ENCODE results near the gene HECW1. TPM values are rescaled to one million over a fixed set of nuclear protein-coding genes. Genes with fewer than 3 reads are reported as not detected.

HECW1 gene
- total and polyA plus RNA-seq, 2 experiments from 2014 or later: 11.0 to 21.8 TPM

DNA sequence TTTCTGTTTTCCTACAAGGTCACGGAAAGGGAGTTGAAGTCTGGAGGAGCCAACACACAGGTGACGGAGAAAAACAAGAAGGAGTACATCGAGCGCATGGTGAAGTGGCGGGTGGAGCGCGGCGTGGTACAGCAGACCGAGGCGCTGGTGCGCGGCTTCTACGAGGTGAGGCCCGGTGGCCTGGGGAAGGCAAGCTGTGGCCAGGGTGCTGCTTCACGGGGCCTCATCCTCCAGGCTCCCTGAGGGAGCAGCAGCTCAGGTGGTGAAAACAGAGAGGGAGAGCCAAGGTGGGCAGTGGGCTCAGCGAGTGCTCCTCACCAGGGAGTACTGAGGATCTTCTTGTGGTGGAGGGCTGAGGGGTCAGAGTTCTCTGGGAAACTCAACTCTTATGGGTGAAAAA, 438.0 kb downstream of the HECW1 start (continued):
- TF ChIP-seq, protein P1, sequence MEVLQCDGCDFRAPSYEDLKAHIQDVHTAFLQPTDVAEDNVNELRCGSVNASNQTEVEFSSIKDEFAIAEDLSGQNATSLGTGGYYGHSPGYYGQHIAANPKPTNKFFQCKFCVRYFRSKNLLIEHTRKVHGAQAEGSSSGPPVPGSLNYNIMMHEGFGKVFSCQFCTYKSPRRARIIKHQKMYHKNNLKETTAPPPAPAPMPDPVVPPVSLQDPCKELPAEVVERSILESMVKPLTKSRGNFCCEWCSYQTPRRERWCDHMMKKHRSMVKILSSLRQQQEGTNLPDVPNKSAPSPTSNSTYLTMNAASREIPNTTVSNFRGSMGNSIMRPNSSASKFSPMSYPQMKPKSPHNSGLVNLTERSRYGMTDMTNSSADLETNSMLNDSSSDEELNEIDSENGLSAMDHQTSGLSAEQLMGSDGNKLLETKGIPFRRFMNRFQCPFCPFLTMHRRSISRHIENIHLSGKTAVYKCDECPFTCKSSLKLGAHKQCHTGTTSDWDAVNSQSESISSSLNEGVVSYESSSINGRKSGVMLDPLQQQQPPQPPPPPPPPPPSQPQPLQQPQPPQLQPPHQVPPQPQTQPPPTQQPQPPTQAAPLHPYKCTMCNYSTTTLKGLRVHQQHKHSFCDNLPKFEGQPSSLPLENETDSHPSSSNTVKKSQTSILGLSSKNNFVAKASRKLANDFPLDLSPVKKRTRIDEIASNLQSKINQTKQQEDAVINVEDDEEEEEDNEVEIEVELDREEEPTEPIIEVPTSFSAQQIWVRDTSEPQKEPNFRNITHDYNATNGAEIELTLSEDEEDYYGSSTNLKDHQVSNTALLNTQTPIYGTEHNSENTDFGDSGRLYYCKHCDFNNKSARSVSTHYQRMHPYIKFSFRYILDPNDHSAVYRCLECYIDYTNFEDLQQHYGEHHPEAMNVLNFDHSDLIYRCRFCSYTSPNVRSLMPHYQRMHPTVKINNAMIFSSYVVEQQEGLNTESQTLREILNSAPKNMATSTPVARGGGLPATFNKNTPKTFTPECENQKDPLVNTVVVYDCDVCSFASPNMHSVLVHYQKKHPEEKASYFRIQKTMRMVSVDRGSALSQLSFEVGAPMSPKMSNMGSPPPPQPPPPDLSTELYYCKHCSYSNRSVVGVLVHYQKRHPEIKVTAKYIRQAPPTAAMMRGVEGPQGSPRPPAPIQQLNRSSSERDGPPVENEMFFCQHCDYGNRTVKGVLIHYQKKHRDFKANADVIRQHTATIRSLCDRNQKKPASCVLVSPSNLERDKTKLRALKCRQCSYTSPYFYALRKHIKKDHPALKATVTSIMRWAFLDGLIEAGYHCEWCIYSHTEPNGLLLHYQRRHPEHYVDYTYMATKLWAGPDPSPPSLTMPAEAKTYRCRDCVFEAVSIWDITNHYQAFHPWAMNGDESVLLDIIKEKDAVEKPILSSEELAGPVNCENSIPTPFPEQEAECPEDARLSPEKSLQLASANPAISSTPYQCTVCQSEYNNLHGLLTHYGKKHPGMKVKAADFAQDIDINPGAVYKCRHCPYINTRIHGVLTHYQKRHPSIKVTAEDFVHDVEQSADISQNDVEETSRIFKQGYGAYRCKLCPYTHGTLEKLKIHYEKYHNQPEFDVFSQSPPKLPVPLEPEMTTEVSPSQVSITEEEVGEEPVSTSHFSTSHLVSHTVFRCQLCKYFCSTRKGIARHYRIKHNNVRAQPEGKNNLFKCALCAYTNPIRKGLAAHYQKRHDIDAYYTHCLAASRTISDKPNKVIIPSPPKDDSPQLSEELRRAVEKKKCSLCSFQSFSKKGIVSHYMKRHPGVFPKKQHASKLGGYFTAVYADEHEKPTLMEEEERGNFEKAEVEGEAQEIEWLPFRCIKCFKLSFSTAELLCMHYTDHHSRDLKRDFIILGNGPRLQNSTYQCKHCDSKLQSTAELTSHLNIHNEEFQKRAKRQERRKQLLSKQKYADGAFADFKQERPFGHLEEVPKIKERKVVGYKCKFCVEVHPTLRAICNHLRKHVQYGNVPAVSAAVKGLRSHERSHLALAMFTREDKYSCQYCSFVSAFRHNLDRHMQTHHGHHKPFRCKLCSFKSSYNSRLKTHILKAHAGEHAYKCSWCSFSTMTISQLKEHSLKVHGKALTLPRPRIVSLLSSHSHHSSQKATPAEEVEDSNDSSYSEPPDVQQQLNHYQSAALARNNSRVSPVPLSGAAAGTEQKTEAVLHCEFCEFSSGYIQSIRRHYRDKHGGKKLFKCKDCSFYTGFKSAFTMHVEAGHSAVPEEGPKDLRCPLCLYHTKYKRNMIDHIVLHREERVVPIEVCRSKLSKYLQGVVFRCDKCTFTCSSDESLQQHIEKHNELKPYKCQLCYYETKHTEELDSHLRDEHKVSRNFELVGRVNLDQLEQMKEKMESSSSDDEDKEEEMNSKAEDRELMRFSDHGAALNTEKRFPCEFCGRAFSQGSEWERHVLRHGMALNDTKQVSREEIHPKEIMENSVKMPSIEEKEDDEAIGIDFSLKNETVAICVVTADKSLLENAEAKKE (CRISPR knock-in tag; IDR thresholded peaks at IDR 0.05): no peak
- no peak for TF ChIP-seq POLR2AphosphoS5 (IDR thresholded peaks at IDR 0.05; ENCODE audit: low read depth)

- no peak overlapping the region for H2AFZ ChIP-seq
- Mint-ChIP-seq H3K9me3 (no peaks in the 10 kb centered on the region), H3K27me3 (ENCODE audit: insufficient read depth, low read depth, poor library complexity) (no peaks in the 10 kb centered on the region)
- TF ChIP-seq, protein P1 (CRISPR knock-in tag; IDR thresholded peaks at IDR 0.05): no peak
- no peak for TF ChIP-seq ZNF331 (CRISPR knock-in tag; IDR thresholded peaks at IDR 0.05; ENCODE audit: low read depth)
- TF ChIP-seq, protein P2, sequence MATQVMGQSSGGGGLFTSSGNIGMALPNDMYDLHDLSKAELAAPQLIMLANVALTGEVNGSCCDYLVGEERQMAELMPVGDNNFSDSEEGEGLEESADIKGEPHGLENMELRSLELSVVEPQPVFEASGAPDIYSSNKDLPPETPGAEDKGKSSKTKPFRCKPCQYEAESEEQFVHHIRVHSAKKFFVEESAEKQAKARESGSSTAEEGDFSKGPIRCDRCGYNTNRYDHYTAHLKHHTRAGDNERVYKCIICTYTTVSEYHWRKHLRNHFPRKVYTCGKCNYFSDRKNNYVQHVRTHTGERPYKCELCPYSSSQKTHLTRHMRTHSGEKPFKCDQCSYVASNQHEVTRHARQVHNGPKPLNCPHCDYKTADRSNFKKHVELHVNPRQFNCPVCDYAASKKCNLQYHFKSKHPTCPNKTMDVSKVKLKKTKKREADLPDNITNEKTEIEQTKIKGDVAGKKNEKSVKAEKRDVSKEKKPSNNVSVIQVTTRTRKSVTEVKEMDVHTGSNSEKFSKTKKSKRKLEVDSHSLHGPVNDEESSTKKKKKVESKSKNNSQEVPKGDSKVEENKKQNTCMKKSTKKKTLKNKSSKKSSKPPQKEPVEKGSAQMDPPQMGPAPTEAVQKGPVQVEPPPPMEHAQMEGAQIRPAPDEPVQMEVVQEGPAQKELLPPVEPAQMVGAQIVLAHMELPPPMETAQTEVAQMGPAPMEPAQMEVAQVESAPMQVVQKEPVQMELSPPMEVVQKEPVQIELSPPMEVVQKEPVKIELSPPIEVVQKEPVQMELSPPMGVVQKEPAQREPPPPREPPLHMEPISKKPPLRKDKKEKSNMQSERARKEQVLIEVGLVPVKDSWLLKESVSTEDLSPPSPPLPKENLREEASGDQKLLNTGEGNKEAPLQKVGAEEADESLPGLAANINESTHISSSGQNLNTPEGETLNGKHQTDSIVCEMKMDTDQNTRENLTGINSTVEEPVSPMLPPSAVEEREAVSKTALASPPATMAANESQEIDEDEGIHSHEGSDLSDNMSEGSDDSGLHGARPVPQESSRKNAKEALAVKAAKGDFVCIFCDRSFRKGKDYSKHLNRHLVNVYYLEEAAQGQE (IDR thresholded peaks at IDR 0.05; ENCODE audit: unreplicated experiment): no peak
Observed at GRCh38 chr7:43552122-43552521, 439.7 kb downstream of the HECW1 start.

More at GRCh38 chr7:43552122-43552521, 439.7 kb downstream of the HECW1 start:
- Histone ChIP-seq H3K27me3 (ENCODE audit: insufficient read depth) (no peaks in the 10 kb centered on the region), H4K20me1 (replicated peaks; ENCODE audit: insufficient read depth) (no peaks in the 10 kb centered on the region), H3K4me1 (ENCODE audit: insufficient read depth) (peaks cover 17% of the 10 kb centered on the region), H3K4me3 (no peak overlapping the region), H3F3A (replicated peaks; ENCODE audit: low read depth) (peaks cover 5% of the 10 kb centered on the region), H3K36me3 (ENCODE audit: insufficient read depth) (no peaks in the 10 kb centered on the region), H3K79me2 (replicated peaks; ENCODE audit: insufficient read depth) (no peaks in the 10 kb centered on the region), H3K4me2 (no peak overlapping the region), H3K27ac (ENCODE audit: low read depth) (no peak overlapping the region), H3K9me2 (ENCODE audit: insufficient read depth) (no peaks in the 10 kb centered on the region)
- Mint-ChIP-seq H3K4me1 (peaks cover 19% of the 10 kb centered on the region), H3K27ac (no peak overlapping the region), H3K4me3 (no peak overlapping the region), H3K36me3 (ENCODE audit: low read depth) (no peaks in the 10 kb centered on the region)
- no peak for DNase-seq (ENCODE audit: low spot score)
- ATAC-seq: no peak
